NCI-H774 (cell line): ENCODE data around the gene CLIC5.
A peak's percentile ranks its signal among the peaks of the same experiment; 100 is the strongest.

ENCODE experiments used
- DNase-seq: peaks from one replicate; lab custom pipeline; 2025; lab: John Stamatoyannopoulos, UW

CLIC5 gene

GRCh38 chr6:46035242-46035641 lies 19.6 kb upstream of the CLIC5 start:
- DNase-seq, result no peak

- no peak for DNase-seq
Measured at GRCh38 chr6:46032110-46032998, 16.7 kb upstream of the CLIC5 start.

DNA sequence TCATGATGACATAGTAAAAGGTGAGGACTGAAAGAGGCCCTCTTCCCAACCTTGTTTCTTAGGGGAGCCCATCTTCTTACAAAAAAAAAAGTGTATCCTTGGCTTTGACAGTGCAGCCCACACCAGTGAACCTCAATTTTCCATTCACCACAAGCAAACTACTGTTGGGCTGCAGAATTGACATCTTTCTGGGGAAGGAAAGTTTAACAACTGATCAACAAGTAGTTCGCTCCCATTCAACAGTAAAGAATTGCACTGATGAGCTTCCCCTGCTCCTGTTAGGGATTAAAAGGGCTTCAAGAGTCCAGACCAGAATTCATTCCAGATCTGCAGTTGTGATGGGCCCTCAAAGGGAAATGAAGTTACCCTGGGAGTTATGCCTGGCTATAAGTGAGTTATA lies 13.9 kb upstream of the CLIC5 start:
- DNase-seq, result no peak

DNA sequence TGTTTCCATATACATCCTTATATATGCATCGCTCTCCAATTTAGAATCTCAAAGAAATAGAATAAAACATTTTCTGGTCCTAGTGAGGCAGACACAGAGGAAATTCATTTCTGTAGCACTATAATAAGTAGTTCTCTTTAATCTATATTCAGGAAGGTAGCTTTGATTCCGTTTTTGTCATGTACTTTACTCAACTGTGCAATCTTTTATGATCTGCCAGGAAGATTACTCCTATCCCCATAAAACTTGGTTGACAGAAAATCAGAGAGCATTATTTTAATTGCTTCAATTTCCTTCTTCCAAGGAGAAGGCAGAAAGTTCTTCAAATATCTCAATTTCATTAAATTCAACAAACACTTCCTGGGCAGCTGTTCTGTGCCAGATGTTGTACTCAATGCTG lies 10.6 kb upstream of the CLIC5 start:
- no peak for DNase-seq

DNA sequence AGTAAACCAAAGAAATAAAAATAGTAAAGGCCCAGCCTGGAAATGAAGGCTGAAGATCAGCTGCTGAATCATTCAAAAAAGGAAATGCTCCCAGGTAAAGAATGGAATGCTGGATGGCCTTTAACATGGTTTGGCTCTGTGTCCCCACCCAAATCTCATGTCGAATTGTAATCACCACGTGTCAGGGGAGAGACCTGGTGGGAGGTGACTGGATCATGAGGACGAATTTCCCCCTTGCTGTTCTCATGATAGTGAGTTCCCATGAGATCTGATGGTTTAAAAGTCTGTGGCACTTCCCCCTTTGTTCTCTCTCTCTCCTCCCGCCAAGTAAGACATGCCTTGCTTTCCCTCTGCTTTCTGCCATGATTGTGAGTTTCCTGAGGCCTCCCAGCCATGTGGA lies 9.9 kb upstream of the CLIC5 start:
- no peak for DNase-seq

GRCh38 chr6:46024124-46024769 lies 8.6 kb upstream of the CLIC5 start:
- DNase-seq, result no peak

DNA sequence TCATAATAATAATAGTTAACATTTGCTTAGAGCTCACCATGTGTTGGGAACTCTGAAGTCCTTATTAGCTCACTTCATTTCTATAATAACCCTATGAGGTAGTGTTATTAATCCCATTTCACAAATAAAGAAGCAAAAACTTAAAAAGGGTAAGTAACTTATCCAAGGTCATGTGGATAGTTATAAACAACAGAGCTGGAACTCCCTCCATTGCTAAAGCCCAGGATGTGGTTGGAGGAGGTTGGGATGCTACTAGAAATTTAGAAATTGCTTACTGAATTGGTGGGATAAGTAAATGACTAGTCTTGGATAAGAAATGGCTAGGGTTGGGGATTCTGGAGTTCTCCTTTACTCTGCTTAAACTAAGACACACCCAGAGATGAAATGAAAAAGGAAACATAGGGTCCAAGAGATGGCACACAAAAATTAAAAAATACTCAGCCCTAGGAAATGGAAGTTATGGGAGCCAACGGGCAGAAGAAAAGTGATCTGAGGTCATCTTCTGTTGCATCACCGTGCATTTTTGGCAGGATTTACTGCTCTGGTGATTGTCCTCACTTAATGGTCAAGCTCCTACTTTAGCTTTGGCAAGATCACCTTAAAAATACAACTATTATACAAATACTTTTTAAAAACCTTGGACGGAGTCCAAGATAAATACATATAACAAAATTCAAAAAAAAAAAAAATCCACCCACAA lies 7.7 kb upstream of the CLIC5 start:
- DNase-seq, result no peak

DNA sequence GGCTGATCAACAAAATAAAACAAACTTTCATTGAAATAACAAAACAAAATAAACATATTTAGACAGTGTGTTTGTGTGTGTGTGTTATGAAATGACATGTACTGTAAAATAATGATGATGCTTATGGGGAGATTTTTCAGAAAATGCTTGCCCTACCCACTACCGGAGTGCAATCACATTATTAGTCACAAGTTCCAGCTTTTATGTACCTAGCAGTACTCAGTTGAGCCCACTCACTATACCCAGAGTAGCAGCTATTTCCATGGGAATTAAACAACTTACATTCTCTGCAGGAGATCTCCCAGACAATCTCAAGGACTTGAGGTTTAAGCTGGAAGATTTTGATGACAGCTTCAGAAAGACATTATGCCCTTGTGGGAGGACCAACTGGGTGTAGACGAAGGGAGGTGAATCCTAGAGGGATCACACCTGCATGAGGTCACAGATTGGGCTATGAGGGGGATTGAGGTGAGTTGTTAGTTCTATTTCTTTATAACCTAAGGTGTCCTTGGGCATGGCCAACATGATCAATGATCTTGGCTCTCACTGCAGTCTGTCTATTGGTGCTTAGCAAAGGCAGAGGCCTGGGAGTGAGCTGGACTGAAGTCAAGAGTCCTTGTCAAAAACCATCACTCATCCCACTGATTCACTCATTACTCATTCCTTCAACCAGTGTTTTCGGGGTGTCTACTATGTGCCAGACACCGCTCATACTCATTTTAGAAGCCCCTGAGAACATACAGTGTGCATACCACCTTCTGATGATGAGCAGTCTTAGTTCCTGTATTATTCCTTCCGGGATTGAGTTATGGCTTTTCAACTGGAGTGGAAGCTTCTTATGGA lies 6.7 kb upstream of the CLIC5 start:
- no peak for DNase-seq

GRCh38 chr6:46017726-46018125 lies 2.1 kb upstream of the CLIC5 start:
- DNase-seq, result no peak

DNA sequence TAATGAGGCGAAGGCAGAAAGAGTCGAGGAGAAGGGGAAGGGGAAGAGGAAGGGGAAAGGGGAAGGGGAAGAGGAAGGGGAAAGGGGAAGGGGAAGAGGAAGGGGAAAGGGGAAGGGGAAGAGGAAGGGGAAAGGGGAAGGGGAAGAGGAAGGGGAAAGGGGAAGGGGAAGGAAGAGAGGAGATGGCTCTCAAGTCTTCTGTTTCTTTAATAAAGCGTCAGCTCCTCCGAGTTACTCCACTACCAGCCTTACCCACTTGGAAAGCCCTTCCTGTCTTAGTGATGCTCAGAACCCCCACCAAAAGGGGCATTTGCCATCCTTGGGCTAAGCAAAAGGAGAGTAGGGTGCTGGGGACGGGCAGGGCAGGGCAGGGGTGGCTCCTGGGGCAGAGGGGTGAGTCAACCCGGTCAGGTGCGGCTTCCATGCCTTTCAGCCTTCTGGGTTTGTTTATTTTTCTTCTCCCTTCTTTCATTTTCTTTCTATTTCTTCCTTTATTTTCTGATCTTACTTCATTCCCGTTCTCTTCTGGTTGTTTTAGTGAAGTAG lies 476 bp upstream of the CLIC5 start:
- no peak for DNase-seq

DNA sequence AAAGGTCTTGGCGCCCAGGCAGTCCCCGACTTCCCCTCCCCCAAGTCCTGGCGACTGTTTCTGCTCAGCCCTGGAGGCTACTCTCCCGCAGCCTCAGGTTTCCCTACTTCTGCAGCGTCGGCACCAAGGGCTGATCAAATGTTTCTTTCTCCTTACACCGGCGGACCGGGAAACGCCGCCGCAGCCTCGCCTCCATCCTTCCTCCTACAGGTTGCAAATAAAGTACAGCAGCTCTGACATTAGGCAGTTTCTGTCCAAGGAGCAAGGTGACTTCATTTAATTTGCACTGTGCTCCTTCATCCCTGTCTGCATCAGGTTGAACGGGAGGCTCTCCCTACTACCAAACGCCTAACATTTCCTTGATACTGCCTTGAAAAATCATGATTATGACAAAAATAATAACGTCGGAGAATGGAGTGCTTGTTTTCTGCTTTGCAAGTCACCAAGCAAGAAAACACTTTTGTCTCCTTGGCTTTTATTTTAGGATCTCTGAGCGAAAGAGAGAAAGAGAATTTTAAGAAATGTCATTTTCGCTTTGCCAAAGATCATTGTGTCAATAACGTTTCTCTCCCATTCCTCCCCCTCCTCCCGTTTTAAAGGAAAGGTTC lies 1.0 kb downstream of the CLIC5 start:
- peak; percentile 5 for DNase-seq

DNA sequence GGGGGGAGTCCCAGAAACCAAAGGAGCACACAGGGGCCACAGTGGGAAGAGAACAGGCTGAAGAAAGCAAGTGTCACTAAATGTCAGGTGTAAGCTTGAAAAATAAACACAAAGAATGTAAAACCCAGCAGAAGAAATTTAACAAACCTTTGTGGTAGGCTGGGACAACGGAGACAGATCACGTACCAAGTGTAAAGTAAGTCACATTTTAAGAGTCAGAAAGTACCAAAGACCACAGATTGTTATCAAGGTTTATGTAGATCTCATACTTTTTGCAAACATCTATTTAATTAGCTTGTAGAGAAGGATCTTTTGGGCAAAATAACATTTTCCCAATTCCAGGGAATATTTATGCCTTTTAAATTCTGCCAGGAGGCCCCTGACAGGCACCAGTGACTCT lies 1.6 kb downstream of the CLIC5 start:
- no peak for DNase-seq

DNA sequence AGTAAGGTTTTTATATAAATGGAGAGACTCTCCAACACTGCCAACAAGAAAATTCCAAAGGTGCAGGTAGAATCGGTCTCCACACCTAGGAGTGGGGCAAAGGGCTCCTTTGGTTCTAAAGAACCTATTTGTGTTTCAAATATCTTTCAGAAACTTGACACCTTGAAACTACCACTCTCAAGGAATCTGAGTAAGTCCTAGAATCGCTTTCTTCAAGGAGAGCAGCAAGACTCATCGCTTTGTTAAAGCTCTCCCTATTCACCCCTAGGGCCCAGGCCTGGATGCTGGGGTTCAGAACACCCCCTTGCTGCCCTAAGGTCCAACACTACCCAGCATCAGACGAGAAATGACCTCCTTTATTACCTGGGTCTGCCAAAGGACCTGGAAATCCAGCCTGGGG lies 2.0 kb downstream of the CLIC5 start:
- no peak for DNase-seq

- DNase-seq, result no peak
Measured at GRCh38 chr6:46012834-46013233, 2.8 kb downstream of the CLIC5 start.

GRCh38 chr6:46011188-46012085 lies 4.2 kb downstream of the CLIC5 start:
- DNase-seq, result no peak

GRCh38 chr6:46010771-46011170 lies 4.9 kb downstream of the CLIC5 start:
- no peak for DNase-seq

GRCh38 chr6:46010270-46010669 lies 5.4 kb downstream of the CLIC5 start:
- DNase-seq, result no peak

DNA sequence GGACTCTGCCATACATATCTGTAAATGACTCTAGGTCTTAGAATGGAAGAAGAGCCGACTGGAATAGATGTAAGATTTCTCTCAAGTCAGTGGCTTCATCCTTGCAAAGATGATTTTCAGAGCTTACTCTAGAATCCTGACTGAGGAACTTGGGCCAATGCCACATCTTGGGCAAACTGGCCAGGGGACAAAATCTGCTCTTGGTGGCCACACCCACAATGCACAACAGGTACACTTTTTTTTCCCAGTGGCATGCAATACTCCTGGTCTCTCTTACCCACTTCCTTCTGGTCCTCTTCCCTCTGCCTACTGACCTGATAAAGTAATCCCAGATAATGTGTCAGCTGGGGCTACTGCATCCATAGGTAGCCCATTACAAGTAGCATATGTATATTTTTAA lies 13.4 kb downstream of the CLIC5 start:
- DNase-seq, result no peak

DNA sequence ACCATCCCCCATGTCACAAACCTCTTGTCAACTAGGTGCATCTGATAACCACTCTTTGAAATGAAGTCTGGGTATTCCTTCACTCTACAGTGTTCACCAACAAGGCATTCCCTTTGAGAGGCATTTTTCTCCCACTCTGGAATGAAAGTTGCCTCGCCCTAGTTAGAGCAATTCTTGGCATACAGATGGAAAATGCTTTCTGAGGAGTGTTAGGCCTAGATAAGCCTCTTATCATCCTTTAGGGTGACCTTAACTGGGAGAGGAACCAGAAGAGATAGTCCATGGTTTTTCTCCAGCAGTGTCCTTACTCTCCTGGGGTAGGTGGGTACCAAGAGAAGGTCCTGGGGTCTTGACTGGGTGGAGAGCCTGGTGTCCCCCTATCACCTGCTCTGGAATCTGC lies 14.8 kb downstream of the CLIC5 start:
- DNase-seq, result no peak

GRCh38 chr6:45998524-45998923 lies 17.1 kb downstream of the CLIC5 start:
- no peak for DNase-seq
